HepG2 (cell line): ENCODE results near the gene PSD4. TPM values are rescaled to one million over a fixed set of nuclear protein-coding genes. Genes with fewer than 3 reads are reported as not detected.
A peak's percentile ranks its signal among the peaks of the same experiment; 100 is the strongest.

Experiments used
- AKAP8 ChIP-seq: sonication (generic); formaldehyde crosslinking; IDR thresholded peaks from 2 replicates; pipeline ENCODE4 v1.5.1; 2020; ENCODE audit warnings: mild to moderate bottlenecking, missing genetic modification reagents
- ESRRA ChIP-seq: sonication (generic); formaldehyde crosslinking; IDR thresholded peaks from 2 replicates; pipeline ENCODE4 v1.5.1; 2020; ENCODE audit warnings: mild to moderate bottlenecking, low read depth, missing genetic modification reagents
- HDAC1 ChIP-seq: sonication (generic); formaldehyde crosslinking; IDR thresholded peaks from 2 replicates; pipeline ENCODE4 v1.5.1; 2020; ENCODE audit warnings: mild to moderate bottlenecking, missing genetic modification reagents
- HOXA9 ChIP-seq: sonication (generic); formaldehyde crosslinking; IDR thresholded peaks from 2 replicates; pipeline ENCODE4 v1.8.1; 2022; ENCODE audit warnings: missing genetic modification reagents, mild to moderate bottlenecking, moderate library complexity, borderline replicate concordance
- KDM5B ChIP-seq: sonication (generic); formaldehyde crosslinking; IDR thresholded peaks from 2 replicates; pipeline ENCODE4 v1.4.0; 2020; ENCODE audit warnings: missing genetic modification reagents, mild to moderate bottlenecking, borderline replicate concordance
- MAFG ChIP-seq: sonication (generic); formaldehyde crosslinking; IDR thresholded peaks from 2 replicates; pipeline ENCODE4 v1.5.1; 2020; ENCODE audit warnings: mild to moderate bottlenecking, missing genetic modification reagents
- NFKBIZ ChIP-seq: IDR thresholded peaks from 2 replicates; pipeline ENCODE4 v1.6.1; 2018; ENCODE audit warnings: missing genetic modification reagents, missing compliant biosample characterization
- NONO ChIP-seq, 2 experiments: fragments of 450-650 bp in 1 of 2; sonication (generic) in 1 of 2; formaldehyde crosslinking in 1 of 2; IDR thresholded peaks in 1 of 2; conservative IDR thresholded peaks in 1 of 2; 2 replicates each; pipeline versions ENCODE4 v1.6.1 to v1.8.0; 2017 to 2022; ENCODE audit warnings: mild to moderate bottlenecking in 1 of 2, missing genetic modification reagents in 1 of 2, moderate library complexity in 1 of 2
- SPEN ChIP-seq: sonication (generic); formaldehyde crosslinking; IDR thresholded peaks from 2 replicates; pipeline ENCODE4 v1.5.1; 2020; ENCODE audit warnings: low read depth, mild to moderate bottlenecking, missing genetic modification reagents
- STAG1 ChIP-seq: sonication (generic); formaldehyde crosslinking; IDR thresholded peaks from 2 replicates; pipeline ENCODE4 v1.4.0; 2020; ENCODE audit warnings: missing genetic modification reagents
- ZBTB42 ChIP-seq: sonication (generic); formaldehyde crosslinking; IDR thresholded peaks from 2 replicates; pipeline ENCODE4 v1.5.0; 2020; ENCODE audit warnings: mild to moderate bottlenecking, missing genetic modification reagents
- ZKSCAN8 ChIP-seq: IDR thresholded peaks from 2 replicates; pipeline ENCODE4 v1.6.1; 2016; ENCODE audit warnings: borderline replicate concordance, missing genetic modification reagents, missing compliant biosample characterization
- ZNF382 ChIP-seq: sonication (generic); formaldehyde crosslinking; IDR thresholded peaks from 2 replicates; pipeline ENCODE4 v1.5.0; 2020; ENCODE audit warnings: missing genetic modification reagents, mild to moderate bottlenecking, borderline replicate concordance
- ZNF383 ChIP-seq: sonication (generic); formaldehyde crosslinking; IDR thresholded peaks from 2 replicates; pipeline ENCODE4 v1.4.0; 2020; ENCODE audit warnings: missing genetic modification reagents, mild to moderate bottlenecking, borderline replicate concordance
- ZNF605 ChIP-seq: sonication (generic); formaldehyde crosslinking; IDR thresholded peaks from 2 replicates; pipeline ENCODE4 v1.8.0; 2022; ENCODE audit warnings: mild to moderate bottlenecking, missing genetic modification reagents
- polyA plus RNA-seq, 8 experiments: library from polyadenylated mRNA; depleted of rRNA in 3 of 8; stranded (reverse) in 7 of 8; unstranded in 1 of 8; fragments of >200 nt; fragmentation: Illumina TruSeq in 4 of 8; extraction: Trizol in 4 of 8; gene quantifications; 2 replicates each; pipeline versions ENCODE4 v1.2.1 to v1.2.3, GENCODE V29; 2011 to 2016; ENCODE audit warnings: low read depth in 4 of 8, missing spikeins in 1 of 8, mixed read lengths in 1 of 8; ENCODE audit not compliant: insufficient read depth in 1 of 8
- total RNA-seq, 5 experiments: library from RNA; depleted of rRNA; stranded (reverse); fragments of >200 nt; fragmentation: Illumina TruSeq; extraction: Trizol; gene quantifications; 2 replicates each; pipeline ENCODE4 v1.2.3, GENCODE V29; 2016; ENCODE audit warnings: low read depth in 1 of 5
- TF ChIP-seq, protein P1 (sequence below): sonication (generic); formaldehyde crosslinking; IDR thresholded peaks from 2 replicates; pipeline ENCODE4 v1.8.1; 2023; ENCODE audit warnings: missing genetic modification reagents, mild to moderate bottlenecking, borderline replicate concordance
- TF ChIP-seq, protein P2 (sequence below): sonication (generic); formaldehyde crosslinking; IDR thresholded peaks from 2 replicates; pipeline ENCODE4 v1.4.0; 2020; ENCODE audit warnings: missing genetic modification reagents
- TF ChIP-seq, protein P3 (sequence below): sonication (generic); formaldehyde crosslinking; conservative IDR thresholded peaks from 2 replicates; pipeline ENCODE4 v1.4.0; 2020; ENCODE audit warnings: mild to moderate bottlenecking, missing genetic modification reagents, moderate library complexity
- TF ChIP-seq, protein P4 (sequence below): sonication (generic); formaldehyde crosslinking; IDR thresholded peaks from 2 replicates; pipeline ENCODE4 v1.5.0; 2020; ENCODE audit warnings: missing genetic modification reagents
- TF ChIP-seq, protein P5 (sequence below): IDR thresholded peaks from 2 replicates; pipeline ENCODE4 v1.6.1; 2016

Gene PSD4
- total and polyA plus RNA-seq, 2 of the 13 experiments (the other 11 are each of a cell fraction or from before 2014, with no cell fraction given): 5.8 to 9.4 TPM

DNA sequence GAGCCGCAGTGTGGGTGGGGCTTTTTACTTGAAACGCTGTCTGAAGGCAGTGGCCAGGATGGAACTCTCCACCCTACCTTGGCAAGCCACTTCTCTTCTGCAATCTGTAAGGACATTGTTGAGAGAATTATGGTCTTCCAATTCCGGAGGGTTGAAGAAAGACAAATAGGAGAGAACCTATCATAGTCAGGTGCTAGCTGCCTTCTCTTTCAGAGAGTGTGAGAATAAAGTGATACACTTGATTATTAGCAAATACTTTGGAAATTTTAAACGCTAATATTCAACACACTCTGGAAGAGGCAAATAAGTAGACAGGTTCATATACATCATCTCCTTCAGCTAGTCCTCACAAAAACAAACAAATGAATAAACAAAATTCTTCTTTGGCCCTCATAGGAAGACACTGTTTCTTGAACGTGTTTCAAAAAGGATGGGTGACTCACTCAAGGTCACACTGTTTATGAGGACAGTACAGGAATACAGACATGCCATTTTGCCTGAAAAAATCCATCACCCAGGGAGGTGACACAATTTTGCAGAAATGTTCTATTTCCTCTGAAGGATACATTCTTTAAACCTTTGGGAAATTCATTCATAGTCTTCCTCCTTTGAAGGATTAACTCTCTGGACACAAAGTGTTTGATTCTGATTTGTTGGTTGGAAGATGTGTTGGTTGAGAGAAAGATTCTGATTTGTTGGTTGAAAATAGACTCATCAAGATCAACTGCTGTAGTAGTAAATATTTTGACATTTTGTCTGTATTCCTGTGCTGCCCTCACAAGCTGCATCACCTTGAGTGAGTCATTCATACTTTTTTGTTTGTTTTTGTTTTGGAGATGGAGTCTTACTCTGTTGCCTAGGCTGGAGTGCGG, 48.6 kb upstream of the PSD4 start (continued):
- TF ChIP-seq SPEN (CRISPR knock-in tag): no peak
- no peak for TF ChIP-seq ZBTB42 (CRISPR knock-in tag)
- no peak for TF ChIP-seq AKAP8
- TF ChIP-seq STAG1 (CRISPR knock-in tag): no peak
- TF ChIP-seq, protein P1, sequence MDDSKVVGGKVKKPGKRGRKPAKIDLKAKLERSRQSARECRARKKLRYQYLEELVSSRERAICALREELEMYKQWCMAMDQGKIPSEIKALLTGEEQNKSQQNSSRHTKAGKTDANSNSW (CRISPR knock-in tag): no peak
- 0 out of 2 replicates have a peak, but pooled peaks have one; percentile 31 for TF ChIP-seq ESRRA
- no peak for TF ChIP-seq KDM5B
- TF ChIP-seq, protein P2, sequence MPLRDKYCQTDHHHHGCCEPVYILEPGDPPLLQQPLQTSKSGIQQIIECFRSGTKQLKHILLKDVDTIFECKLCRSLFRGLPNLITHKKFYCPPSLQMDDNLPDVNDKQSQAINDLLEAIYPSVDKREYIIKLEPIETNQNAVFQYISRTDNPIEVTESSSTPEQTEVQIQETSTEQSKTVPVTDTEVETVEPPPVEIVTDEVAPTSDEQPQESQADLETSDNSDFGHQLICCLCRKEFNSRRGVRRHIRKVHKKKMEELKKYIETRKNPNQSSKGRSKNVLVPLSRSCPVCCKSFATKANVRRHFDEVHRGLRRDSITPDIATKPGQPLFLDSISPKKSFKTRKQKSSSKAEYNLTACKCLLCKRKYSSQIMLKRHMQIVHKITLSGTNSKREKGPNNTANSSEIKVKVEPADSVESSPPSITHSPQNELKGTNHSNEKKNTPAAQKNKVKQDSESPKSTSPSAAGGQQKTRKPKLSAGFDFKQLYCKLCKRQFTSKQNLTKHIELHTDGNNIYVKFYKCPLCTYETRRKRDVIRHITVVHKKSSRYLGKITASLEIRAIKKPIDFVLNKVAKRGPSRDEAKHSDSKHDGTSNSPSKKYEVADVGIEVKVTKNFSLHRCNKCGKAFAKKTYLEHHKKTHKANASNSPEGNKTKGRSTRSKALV (CRISPR knock-in tag): no peak
- peak; percentile 69 for TF ChIP-seq HDAC1 (CRISPR knock-in tag)
- TF ChIP-seq ZNF605 (CRISPR knock-in tag): no peak
- TF ChIP-seq ZKSCAN8 (CRISPR knock-in tag): no peak; the same call in 1 of the 2 replicates
- no peak for TF ChIP-seq HOXA9 (CRISPR knock-in tag)
- no peak for TF ChIP-seq ZNF383 (CRISPR knock-in tag)
- TF ChIP-seq, protein P3, sequence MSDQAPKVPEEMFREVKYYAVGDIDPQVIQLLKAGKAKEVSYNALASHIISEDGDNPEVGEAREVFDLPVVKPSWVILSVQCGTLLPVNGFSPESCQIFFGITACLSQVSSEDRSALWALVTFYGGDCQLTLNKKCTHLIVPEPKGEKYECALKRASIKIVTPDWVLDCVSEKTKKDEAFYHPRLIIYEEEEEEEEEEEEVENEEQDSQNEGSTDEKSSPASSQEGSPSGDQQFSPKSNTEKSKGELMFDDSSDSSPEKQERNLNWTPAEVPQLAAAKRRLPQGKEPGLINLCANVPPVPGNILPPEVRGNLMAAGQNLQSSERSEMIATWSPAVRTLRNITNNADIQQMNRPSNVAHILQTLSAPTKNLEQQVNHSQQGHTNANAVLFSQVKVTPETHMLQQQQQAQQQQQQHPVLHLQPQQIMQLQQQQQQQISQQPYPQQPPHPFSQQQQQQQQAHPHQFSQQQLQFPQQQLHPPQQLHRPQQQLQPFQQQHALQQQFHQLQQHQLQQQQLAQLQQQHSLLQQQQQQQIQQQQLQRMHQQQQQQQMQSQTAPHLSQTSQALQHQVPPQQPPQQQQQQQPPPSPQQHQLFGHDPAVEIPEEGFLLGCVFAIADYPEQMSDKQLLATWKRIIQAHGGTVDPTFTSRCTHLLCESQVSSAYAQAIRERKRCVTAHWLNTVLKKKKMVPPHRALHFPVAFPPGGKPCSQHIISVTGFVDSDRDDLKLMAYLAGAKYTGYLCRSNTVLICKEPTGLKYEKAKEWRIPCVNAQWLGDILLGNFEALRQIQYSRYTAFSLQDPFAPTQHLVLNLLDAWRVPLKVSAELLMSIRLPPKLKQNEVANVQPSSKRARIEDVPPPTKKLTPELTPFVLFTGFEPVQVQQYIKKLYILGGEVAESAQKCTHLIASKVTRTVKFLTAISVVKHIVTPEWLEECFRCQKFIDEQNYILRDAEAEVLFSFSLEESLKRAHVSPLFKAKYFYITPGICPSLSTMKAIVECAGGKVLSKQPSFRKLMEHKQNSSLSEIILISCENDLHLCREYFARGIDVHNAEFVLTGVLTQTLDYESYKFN (CRISPR knock-in tag): peak; percentile 58
- TF ChIP-seq MAFG (CRISPR knock-in tag): no peak
- TF ChIP-seq NFKBIZ (CRISPR knock-in tag): no peak
- no peak for TF ChIP-seq ZNF382 (CRISPR knock-in tag)
- no peak for TF ChIP-seq NONO (IDR thresholded peaks at IDR 0.05)
- TF ChIP-seq NONO (CRISPR knock-in tag; conservative IDR thresholded peaks at IDR 0.05): no peak
- TF ChIP-seq, protein P4, sequence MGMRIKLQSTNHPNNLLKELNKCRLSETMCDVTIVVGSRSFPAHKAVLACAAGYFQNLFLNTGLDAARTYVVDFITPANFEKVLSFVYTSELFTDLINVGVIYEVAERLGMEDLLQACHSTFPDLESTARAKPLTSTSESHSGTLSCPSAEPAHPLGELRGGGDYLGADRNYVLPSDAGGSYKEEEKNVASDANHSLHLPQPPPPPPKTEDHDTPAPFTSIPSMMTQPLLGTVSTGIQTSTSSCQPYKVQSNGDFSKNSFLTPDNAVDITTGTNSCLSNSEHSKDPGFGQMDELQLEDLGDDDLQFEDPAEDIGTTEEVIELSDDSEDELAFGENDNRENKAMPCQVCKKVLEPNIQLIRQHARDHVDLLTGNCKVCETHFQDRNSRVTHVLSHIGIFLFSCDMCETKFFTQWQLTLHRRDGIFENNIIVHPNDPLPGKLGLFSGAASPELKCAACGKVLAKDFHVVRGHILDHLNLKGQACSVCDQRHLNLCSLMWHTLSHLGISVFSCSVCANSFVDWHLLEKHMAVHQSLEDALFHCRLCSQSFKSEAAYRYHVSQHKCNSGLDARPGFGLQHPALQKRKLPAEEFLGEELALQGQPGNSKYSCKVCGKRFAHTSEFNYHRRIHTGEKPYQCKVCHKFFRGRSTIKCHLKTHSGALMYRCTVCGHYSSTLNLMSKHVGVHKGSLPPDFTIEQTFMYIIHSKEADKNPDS (CRISPR knock-in tag): no peak
- TF ChIP-seq, protein P5, sequence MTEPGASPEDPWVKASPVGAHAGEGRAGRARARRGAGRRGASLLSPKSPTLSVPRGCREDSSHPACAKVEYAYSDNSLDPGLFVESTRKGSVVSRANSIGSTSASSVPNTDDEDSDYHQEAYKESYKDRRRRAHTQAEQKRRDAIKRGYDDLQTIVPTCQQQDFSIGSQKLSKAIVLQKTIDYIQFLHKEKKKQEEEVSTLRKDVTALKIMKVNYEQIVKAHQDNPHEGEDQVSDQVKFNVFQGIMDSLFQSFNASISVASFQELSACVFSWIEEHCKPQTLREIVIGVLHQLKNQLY (CRISPR knock-in tag): 0 out of 2 replicates have a peak, but pooled peaks have one; percentile 38
